HepG2 (cell line): ENCODE results near the gene RAB23. TPM values are rescaled to one million over a fixed set of nuclear protein-coding genes. Genes with fewer than 3 reads are reported as not detected.

Experiments
- HNF4G ChIP-seq, 2 experiments: sonication (generic) in 1 of 2; formaldehyde crosslinking in 1 of 2; IDR thresholded peaks; 2 replicates each; pipeline versions ENCODE4 v1.4.0 to v1.6.1; 2011 to 2020; ENCODE audit warnings: borderline replicate concordance in 2 of 2, low read depth in 2 of 2, mild to moderate bottlenecking in 2 of 2, low read length in 1 of 2, missing genetic modification reagents in 1 of 2, moderate library complexity in 1 of 2
- JDP2 ChIP-seq: sonication (generic); formaldehyde crosslinking; IDR thresholded peaks from 2 replicates; pipeline ENCODE4 v1.8.1; 2022; ENCODE audit warnings: missing genetic modification reagents, borderline replicate concordance
- KDM6A ChIP-seq: IDR thresholded peaks from 2 replicates; pipeline ENCODE4 v1.6.1; 2016; ENCODE audit warnings: low read depth
- KLF13 ChIP-seq: sonication (generic); formaldehyde crosslinking; IDR thresholded peaks from 2 replicates; pipeline ENCODE4 v1.4.0; 2020; ENCODE audit warnings: mild to moderate bottlenecking, missing genetic modification reagents
- KMT2B ChIP-seq: IDR thresholded peaks from 2 replicates; pipeline ENCODE4 v1.6.1; 2016; ENCODE audit warnings: missing genetic modification reagents, missing compliant biosample characterization
- NFKBIZ ChIP-seq: IDR thresholded peaks from 2 replicates; pipeline ENCODE4 v1.6.1; 2018; ENCODE audit warnings: missing genetic modification reagents, missing compliant biosample characterization
- ONECUT2 ChIP-seq: sonication (generic); formaldehyde crosslinking; IDR thresholded peaks from 2 replicates; pipeline ENCODE4 v1.4.0; 2020; ENCODE audit warnings: missing genetic modification reagents
- RAD21 ChIP-seq: fragments of 450-650 bp; formaldehyde crosslinking; IDR thresholded peaks from 2 replicates; pipeline ENCODE4 v1.5.0; 2020; ENCODE audit warnings: mild to moderate bottlenecking
- RNF2 ChIP-seq: fragments of 450-650 bp; conservative IDR thresholded peaks from 2 replicates; pipeline ENCODE4 v1.6.1; 2016; ENCODE audit warnings: low read depth
- SNRNP70 ChIP-seq: fragments of 200-400 bp; formaldehyde crosslinking; IDR thresholded peaks from 2 replicates; pipeline ENCODE4 v1.6.1; 2017; ENCODE audit warnings: mild to moderate bottlenecking, low read depth, low read length, moderate library complexity
- TAF15 ChIP-seq: fragments of 200-400 bp; formaldehyde crosslinking; IDR thresholded peaks from one replicate; pipeline ENCODE4 v1.6.1; 2018; ENCODE audit warnings: mild to moderate bottlenecking, low read depth, low read length; ENCODE audit not compliant: poor library complexity, severe bottlenecking
- ZNF12 ChIP-seq: sonication (generic); formaldehyde crosslinking; IDR thresholded peaks from 2 replicates; pipeline ENCODE4 v1.5.0; 2020; ENCODE audit warnings: missing genetic modification reagents
- ZNF207 ChIP-seq: fragments of 450-650 bp; IDR thresholded peaks from 2 replicates; pipeline ENCODE4 v1.6.1; 2016; ENCODE audit warnings: antibody characterized with exemption, borderline replicate concordance
- ZNF251 ChIP-seq: sonication (generic); formaldehyde crosslinking; IDR thresholded peaks from 2 replicates; pipeline ENCODE4 v1.9.0; 2021; ENCODE audit warnings: mild to moderate bottlenecking, missing genetic modification reagents
- ZNF263 ChIP-seq: sonication (generic); formaldehyde crosslinking; IDR thresholded peaks from 2 replicates; pipeline ENCODE4 v1.4.0; 2020; ENCODE audit warnings: missing genetic modification reagents
- ZNF549 ChIP-seq: sonication (generic); formaldehyde crosslinking; IDR thresholded peaks from 2 replicates; pipeline ENCODE4 v1.5.0; 2020; ENCODE audit warnings: missing genetic modification reagents
- ZNF577 ChIP-seq: sonication (generic); formaldehyde crosslinking; IDR thresholded peaks from 2 replicates; pipeline ENCODE4 v1.4.0; 2020; ENCODE audit warnings: mild to moderate bottlenecking, low read depth, missing genetic modification reagents, borderline replicate concordance
- ZNF589 ChIP-seq: sonication (generic); formaldehyde crosslinking; conservative IDR thresholded peaks from 2 replicates; pipeline ENCODE4 v1.8.0; 2022; ENCODE audit warnings: mild to moderate bottlenecking, moderate library complexity, missing genetic modification reagents
- ZNF773 ChIP-seq: sonication (generic); formaldehyde crosslinking; IDR thresholded peaks from 2 replicates; pipeline ENCODE4 v1.4.0; 2020; ENCODE audit warnings: missing genetic modification reagents, borderline replicate concordance
- ZNF839 ChIP-seq: sonication (generic); formaldehyde crosslinking; IDR thresholded peaks from 2 replicates; pipeline ENCODE4 v1.4.0; 2020; ENCODE audit warnings: missing genetic modification reagents, mild to moderate bottlenecking, borderline replicate concordance
- polyA plus RNA-seq, 8 experiments: library from polyadenylated mRNA; depleted of rRNA in 3 of 8; stranded (reverse) in 7 of 8; unstranded in 1 of 8; fragments of >200 nt; fragmentation: Illumina TruSeq in 4 of 8; extraction: Trizol in 4 of 8; gene quantifications; 2 replicates each; pipeline versions ENCODE4 v1.2.1 to v1.2.3, GENCODE V29; 2011 to 2016; ENCODE audit warnings: low read depth in 4 of 8, missing spikeins in 1 of 8, mixed read lengths in 1 of 8; ENCODE audit not compliant: insufficient read depth in 1 of 8
- total RNA-seq, 5 experiments: library from RNA; depleted of rRNA; stranded (reverse); fragments of >200 nt; fragmentation: Illumina TruSeq; extraction: Trizol; gene quantifications; 2 replicates each; pipeline ENCODE4 v1.2.3, GENCODE V29; 2016; ENCODE audit warnings: low read depth in 1 of 5
- TF ChIP-seq, protein P1 (sequence below): sonication (generic); formaldehyde crosslinking; IDR thresholded peaks from 2 replicates; pipeline ENCODE4 v1.4.0; 2020; ENCODE audit warnings: mild to moderate bottlenecking, missing genetic modification reagents
- TF ChIP-seq, protein P2 (sequence below): sonication (generic); formaldehyde crosslinking; IDR thresholded peaks from 2 replicates; pipeline ENCODE4 v1.4.0; 2020; ENCODE audit warnings: mild to moderate bottlenecking, missing genetic modification reagents, borderline replicate concordance
- TF ChIP-seq, protein P3 (sequence below): sonication (generic); formaldehyde crosslinking; IDR thresholded peaks from 2 replicates; pipeline ENCODE4 v1.4.0; 2020; ENCODE audit warnings: missing genetic modification reagents, borderline replicate concordance

The RAB23 gene
- total and polyA plus RNA-seq, 2 of the 13 experiments (the other 11 are each of a cell fraction or from before 2014, with no cell fraction given), result 5.5 to 16.4 TPM

DNA sequence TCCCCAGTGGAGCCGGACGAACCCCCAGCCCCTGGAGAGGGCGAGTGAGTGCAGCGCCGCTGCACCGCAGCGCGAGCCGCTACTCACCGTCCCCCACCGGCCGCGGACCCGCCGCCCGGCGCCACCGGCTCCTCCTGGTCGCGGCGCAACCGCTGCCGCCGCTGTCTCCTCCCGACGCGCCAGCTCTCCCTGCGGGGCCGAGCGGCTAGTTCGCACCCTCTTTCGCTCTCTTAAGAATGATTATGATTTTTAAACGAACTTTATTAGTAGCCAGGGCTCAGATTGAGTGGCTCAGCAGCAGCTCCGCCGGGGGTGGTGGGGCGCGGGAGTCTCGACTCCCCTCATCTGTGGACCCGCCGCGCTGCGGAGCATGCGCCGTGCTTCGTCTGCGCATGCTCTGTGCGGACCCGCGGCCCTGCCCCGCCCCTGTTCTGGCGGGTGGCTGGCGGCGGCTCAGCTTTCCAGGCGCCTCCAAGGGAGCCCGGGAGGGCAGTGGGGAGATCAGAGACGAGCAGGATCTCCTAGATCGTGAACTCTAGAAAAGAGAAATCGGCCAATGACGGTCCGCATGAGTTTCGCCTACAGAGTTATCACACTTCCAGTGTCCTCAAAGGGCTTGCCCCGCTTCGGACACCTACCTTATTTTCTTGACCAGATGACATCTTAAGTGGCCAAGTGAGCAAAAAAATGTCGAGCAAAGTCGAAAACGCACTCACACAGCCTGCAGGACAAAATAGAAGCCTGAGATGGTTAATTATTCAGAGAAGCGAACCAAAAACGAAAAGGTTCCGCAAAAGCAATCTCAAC is at the start of gene RAB23 (continued):
- TF ChIP-seq NFKBIZ (CRISPR knock-in tag) (peak; percentile 32; the same call in 1 of the 2 replicates), ZNF577 (CRISPR knock-in tag) (no peak), JDP2 (no peak), ZNF839 (CRISPR knock-in tag) (no peak), ZNF263 (CRISPR knock-in tag) (peak; percentile 16; the same call in 1 of the 2 replicates), KLF13 (CRISPR knock-in tag) (no peak), ONECUT2 (CRISPR knock-in tag) (no peak), KMT2B (peak; percentile 86), HNF4G (IDR thresholded peaks at IDR 0.05; ENCODE audit: borderline replicate concordance, low read depth, low read length) (peak; percentile 27; the same call in 1 of the 2 replicates), HNF4G (CRISPR knock-in tag; IDR thresholded peaks at IDR 0.05; ENCODE audit: borderline replicate concordance, low read depth) (no peak), RNF2 (no peak), ZNF207 (no peak), ZNF773 (CRISPR knock-in tag) (peak; percentile 10; the same call in 1 of the 2 replicates), ZNF251 (CRISPR knock-in tag) (no peak), SNRNP70 (no peak), KDM6A (CRISPR knock-in tag) (no peak; the same call in 1 of the 2 replicates), ZNF549 (CRISPR knock-in tag) (no peak), TAF15 (no peak), ZNF12 (no peak), ZNF589 (CRISPR knock-in tag) (no peak), RAD21 (CRISPR knock-in tag) (no peak)
- TF ChIP-seq, protein P1, sequence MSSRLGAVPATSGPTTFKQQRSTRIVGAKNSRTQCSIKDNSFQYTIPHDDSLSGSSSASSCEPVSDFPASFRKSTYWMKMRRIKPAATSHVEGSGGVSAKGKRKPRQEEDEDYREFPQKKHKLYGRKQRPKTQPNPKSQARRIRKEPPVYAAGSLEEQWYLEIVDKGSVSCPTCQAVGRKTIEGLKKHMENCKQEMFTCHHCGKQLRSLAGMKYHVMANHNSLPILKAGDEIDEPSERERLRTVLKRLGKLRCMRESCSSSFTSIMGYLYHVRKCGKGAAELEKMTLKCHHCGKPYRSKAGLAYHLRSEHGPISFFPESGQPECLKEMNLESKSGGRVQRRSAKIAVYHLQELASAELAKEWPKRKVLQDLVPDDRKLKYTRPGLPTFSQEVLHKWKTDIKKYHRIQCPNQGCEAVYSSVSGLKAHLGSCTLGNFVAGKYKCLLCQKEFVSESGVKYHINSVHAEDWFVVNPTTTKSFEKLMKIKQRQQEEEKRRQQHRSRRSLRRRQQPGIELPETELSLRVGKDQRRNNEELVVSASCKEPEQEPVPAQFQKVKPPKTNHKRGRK (CRISPR knock-in tag), result no peak
- TF ChIP-seq, protein P2, sequence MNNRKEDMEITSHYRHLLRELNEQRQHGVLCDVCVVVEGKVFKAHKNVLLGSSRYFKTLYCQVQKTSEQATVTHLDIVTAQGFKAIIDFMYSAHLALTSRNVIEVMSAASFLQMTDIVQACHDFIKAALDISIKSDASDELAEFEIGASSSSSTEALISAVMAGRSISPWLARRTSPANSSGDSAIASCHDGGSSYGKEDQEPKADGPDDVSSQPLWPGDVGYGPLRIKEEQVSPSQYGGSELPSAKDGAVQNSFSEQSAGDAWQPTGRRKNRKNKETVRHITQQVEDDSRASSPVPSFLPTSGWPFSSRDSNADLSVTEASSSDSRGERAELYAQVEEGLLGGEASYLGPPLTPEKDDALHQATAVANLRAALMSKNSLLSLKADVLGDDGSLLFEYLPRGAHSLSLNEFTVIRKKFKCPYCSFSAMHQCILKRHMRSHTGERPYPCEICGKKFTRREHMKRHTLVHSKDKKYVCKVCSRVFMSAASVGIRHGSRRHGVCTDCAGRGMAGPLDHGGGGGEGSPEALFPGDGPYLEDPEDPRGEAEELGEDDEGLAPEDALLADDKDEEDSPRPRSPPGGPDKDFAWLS (CRISPR knock-in tag), result no peak
- TF ChIP-seq, protein P3, sequence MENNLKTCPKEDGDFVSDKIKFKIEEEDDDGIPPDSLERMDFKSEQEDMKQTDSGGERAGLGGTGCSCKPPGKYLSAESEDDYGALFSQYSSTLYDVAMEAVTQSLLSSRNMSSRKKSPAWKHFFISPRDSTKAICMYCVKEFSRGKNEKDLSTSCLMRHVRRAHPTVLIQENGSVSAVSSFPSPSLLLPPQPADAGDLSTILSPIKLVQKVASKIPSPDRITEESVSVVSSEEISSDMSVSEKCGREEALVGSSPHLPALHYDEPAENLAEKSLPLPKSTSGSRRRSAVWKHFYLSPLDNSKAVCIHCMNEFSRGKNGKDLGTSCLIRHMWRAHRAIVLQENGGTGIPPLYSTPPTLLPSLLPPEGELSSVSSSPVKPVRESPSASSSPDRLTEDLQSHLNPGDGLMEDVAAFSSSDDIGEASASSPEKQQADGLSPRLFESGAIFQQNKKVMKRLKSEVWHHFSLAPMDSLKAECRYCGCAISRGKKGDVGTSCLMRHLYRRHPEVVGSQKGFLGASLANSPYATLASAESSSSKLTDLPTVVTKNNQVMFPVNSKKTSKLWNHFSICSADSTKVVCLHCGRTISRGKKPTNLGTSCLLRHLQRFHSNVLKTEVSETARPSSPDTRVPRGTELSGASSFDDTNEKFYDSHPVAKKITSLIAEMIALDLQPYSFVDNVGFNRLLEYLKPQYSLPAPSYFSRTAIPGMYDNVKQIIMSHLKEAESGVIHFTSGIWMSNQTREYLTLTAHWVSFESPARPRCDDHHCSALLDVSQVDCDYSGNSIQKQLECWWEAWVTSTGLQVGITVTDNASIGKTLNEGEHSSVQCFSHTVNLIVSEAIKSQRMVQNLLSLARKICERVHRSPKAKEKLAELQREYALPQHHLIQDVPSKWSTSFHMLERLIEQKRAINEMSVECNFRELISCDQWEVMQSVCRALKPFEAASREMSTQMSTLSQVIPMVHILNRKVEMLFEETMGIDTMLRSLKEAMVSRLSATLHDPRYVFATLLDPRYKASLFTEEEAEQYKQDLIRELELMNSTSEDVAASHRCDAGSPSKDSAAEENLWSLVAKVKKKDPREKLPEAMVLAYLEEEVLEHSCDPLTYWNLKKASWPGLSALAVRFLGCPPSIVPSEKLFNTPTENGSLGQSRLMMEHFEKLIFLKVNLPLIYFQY (CRISPR knock-in tag), result no peak; the same call in 1 of the 2 replicates
